Stomach (tissue), 4 donors: ENCODE data around the gene RNF175.

Source experiments
- EP300 ChIP-seq: sonication (generic); formaldehyde crosslinking; IDR thresholded peaks from one replicate; pipeline ENCODE4 v1.6.1; 2017; ENCODE audit warnings: antibody characterized with exemption
- POLR2A ChIP-seq, 4 donors: fragments of 450-650 bp; IDR thresholded peaks; one replicate each; pipeline ENCODE4 v1.6.1; 2016; ENCODE audit warnings: antibody characterized with exemption in 4 of 4, control low read depth in 2 of 4, mild to moderate bottlenecking in 1 of 4, moderate library complexity in 1 of 4
- POLR2AphosphoS5 ChIP-seq, 3 donors: sonication (generic); formaldehyde crosslinking; IDR thresholded peaks; one replicate each; pipeline ENCODE4 v1.6.1; 2016; ENCODE audit warnings: antibody characterized with exemption in 3 of 3
- TF ChIP-seq, protein P1 (sequence below), 7 experiments: fragments of 450-650 bp in 4 of 7; fragments of 200-600 bp in 3 of 7; sonication (generic) in 3 of 7; IDR thresholded peaks; one replicate each; pipeline ENCODE4 v1.5.1; 2016 to 2019; ENCODE audit warnings: antibody characterized with exemption in 7 of 7, control low read depth in 2 of 7, mild to moderate bottlenecking in 1 of 7

GRCh38 chr4:153781717-153782416 lies 22.0 kb upstream of the RNF175 start:
- TF ChIP-seq, protein P1, sequence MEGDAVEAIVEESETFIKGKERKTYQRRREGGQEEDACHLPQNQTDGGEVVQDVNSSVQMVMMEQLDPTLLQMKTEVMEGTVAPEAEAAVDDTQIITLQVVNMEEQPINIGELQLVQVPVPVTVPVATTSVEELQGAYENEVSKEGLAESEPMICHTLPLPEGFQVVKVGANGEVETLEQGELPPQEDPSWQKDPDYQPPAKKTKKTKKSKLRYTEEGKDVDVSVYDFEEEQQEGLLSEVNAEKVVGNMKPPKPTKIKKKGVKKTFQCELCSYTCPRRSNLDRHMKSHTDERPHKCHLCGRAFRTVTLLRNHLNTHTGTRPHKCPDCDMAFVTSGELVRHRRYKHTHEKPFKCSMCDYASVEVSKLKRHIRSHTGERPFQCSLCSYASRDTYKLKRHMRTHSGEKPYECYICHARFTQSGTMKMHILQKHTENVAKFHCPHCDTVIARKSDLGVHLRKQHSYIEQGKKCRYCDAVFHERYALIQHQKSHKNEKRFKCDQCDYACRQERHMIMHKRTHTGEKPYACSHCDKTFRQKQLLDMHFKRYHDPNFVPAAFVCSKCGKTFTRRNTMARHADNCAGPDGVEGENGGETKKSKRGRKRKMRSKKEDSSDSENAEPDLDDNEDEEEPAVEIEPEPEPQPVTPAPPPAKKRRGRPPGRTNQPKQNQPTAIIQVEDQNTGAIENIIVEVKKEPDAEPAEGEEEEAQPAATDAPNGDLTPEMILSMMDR (IDR thresholded peaks at IDR 0.05), result no peak
- TF ChIP-seq POLR2AphosphoS5 (IDR thresholded peaks at IDR 0.05) (no peak), POLR2A (IDR thresholded peaks at IDR 0.05) (no peak), EP300 (no peak)
